KG1 (cell line): ENCODE data around the gene MYO10.
"Not testable (repeated sequence)": the region's sequence is repeated elsewhere in the genome, so short reads cannot be mapped to it uniquely, and the experiment has no call there.

Experiments
- DNase-seq: peaks from one replicate; lab custom pipeline; 2025; lab: John Stamatoyannopoulos, UW

The MYO10 gene

DNA sequence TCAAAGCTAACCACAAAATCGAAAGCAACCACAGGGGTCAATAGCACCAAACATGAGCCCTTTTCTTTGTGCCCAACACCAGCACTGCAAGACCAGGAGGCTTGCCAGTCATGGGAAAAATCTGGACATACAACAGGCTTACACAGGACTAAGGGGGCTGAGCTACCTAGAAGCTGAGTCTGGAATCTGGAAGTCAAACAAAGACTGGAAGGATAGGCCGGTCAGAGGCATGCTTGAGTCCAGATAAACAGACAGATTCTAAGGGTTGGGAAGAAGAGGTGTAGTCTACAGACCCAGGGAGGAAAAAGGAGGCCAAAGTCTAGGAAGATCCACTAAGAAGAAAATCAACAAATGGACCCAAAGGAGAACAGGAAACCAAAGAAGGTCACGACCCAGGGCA, 73.3 kb downstream of the MYO10 start:
- DNase-seq, result no peak

DNA sequence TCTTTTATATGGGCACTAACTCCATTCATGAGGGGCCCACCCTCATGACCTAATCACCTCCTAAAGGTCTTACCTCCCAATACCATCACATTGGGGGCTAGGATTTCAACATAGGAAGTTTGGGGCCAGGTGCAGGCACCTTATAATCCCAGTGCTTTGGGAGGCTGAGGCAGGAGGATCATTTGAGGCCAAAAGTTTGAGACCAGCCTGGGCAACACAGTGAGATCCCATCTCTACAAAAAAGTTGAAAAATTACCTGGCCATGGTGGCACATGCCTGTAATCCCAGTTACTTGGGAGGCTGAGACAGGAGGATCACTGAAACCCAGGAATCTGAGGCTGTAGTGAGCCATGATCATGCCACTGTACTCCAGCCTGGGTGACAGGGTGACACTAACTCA, 76.7 kb downstream of the MYO10 start:
- no peak for DNase-seq

DNA sequence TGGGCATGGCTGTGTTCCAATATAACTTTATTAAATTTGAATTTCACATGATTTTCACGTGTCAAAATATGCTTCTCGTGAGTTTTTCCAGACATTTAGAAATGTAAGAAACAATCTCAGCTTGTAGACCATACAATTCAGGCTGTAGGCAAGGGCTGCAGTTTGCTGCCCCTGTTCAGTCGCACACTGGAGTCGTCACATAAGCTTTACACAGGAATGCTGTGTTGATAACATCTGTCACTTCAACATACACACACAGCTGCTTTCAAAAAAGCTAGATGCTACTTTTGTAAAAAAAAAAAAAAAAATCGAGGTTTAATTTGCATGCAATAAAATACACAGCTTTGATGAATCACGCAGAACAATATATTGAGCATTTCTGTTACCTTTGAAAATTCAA, 77.9 kb downstream of the MYO10 start:
- no peak for DNase-seq

DNA sequence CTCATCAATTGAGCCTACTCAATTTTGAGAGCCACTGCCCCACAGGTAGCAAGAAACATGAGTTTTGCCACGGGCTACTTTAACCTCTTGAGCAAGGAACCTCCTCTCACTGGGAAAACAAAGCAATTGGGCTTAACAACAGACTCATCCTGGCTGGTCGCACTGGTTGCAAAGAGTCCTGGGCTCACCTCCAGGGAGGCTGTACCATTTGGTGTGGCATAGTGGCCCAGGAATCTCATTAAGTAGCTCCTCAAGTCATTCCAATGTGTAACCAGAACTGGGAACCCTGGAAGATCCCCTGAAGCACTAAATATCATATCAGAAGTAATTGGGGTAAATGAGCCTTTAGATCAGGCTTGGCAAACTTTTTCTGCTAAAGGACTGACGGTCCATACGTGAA, 78.5 kb downstream of the MYO10 start:
- no peak for DNase-seq

DNA sequence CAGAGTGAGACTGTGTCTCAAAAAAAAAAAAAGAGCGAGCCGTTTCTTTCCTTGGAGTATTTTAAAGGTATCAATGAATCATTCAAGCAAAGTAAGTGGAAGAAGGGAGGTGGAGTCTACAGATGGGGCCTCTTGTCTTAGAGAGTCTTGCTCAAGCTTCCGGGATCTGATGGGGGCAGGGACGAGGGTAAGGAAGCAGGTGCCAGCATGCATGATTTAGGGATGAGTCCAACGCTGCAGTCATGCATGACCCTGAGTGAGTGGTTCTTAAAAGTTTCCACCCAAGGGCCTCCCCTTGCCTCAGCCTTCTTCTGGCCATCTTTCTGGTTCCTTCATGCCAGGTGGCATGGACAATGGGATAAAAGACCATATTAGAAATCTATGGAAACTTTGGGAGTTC, 79.6 kb downstream of the MYO10 start:
- no peak for DNase-seq

DNA sequence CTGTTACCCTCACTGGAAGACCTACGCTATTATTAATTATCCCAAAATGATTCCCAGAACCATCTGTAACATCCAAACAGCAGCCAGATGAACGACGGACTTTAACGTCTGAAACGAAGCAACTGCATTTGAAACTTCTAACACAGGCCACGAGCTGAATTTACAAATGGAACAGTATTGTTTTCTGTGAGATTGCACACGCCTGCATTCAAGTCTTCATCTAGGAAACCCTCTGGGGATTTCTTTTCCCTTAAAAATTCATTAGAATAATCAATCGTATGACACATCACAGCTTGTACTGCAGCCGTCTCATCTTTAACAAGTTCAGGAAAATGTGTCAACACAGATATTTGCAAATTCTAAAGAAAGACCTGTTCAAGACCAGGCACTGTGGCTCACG, 80.2 kb downstream of the MYO10 start:
- DNase-seq, result no peak

DNA sequence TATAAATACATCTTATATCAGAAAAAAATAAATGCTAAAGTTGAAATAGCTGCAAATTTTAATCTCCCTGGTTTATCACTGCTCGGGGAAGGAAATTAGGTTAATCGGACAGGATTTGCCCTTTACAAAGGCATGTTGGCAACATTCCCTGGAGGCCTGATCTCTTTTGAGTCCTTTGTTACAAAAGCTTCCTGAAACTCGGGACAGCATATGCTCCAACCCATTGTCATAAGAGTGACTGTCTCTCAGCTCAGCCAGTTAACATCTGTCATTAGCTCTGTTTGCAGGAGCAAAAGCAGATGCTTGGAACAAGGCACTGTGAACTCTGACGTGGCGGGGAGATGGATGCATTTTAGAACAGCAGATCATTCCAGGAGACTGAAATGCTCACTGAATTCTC, 80.6 kb downstream of the MYO10 start:
- DNase-seq, result no peak

DNA sequence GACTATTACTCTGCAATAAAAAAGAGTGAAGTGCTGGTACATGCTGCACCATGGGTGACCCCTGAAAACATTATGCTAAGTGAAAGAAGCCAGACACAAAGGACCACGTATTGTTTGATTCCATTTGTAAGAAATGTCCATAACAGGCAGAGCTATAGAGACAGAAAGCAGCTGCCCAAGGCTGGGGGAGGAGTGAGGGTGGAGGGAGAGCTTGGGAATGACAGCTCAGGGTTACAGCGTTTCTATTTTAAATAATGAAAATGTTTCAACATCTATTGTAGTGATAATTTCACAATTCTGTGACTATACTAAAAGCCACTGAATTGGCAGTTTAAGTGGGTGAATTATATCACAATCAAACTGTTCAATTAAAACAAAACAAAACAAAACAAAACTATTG, 81.7 kb downstream of the MYO10 start:
- DNase-seq, result no peak

DNA sequence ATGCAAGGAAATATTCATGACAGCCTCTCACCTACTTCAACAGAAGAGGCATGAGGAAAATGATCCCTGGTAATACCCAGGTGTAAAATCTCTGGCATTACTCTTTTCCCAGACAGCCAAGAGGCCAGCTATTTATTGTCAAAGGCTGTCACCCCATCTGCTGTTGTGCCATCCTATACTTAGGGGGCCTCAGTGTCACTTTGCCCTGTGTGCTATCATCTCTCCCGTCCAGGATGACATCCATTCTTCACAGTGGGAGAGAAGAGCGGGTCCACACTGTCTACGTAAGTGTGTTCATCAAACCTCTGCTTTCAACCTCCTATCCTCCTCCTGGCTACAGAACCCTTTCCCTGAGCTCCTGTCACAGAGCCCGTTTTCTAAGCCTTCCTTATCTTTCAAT, 82.6 kb downstream of the MYO10 start:
- DNase-seq, result no peak

DNA sequence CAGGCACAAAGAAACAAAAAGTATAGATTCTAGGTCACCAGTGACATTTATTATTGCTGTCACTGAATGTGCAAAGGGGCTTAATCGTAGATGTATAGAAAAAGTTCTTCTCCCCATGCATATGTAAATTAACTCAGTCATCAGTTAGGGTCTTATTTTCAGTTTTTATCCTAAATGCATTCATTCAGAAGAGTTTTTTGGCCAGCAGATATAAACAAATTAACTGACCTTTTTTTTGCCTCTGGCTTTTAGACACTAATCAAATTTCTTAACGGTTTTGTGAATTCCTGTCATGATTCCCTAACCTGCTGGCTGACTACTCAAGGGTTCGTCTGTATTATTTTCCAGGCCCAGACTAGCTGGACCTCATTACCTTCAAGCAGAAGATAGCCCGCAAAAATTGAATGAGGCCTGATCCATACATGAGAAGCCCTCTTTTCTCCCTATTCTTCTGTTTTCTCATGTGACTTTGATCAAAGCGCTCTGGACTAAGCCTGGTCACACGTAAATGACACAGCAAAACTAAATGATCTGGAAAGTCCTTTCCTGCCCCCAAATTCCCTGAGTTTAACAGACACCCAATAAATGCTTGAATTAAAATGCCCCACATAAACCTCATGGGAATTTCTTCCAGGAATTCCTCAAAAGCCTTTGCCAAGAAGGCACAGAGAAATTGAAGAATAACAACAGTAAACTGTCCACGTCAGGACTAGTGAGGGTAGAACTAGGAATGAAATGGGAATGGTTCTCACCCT, 83.7 kb downstream of the MYO10 start:
- no peak for DNase-seq

DNA sequence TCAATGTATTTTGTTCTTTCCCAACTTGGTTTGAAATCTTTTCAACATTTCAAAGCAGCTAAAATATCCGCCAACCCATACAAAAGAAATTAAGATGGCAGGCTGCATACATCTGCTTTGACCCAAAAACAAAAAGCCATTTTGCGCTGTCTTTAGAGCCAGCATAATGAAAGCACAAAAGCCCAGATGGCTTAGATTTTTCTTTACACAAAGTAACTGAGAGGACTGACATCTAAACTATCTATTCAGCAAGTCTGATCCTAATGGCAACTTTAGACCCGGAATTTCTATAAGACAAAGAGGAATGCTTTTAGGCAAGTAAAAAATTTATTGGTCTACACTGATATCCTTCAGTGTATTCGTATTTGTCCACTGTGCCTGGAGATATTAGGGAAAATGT, 86.3 kb downstream of the MYO10 start:
- no peak for DNase-seq

DNA sequence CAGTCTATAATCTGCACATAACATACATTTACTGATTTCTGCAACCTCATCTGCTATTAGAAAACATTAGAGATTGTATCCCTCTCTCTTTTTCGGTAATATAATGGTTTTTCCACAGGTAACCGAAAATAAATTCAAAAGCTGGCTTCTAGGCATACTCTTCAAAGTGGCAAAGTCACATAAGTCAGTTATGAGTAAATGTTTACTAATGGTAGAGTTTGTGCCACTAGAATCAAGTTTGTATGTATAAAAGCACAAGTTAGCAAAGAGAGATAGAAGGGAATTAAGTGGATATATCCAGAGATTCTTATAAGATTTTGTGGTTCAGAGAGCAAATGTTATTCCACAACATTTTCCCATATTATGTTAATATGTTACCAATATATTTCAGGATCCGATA, 86.9 kb downstream of the MYO10 start:
- DNase-seq, result no peak

DNA sequence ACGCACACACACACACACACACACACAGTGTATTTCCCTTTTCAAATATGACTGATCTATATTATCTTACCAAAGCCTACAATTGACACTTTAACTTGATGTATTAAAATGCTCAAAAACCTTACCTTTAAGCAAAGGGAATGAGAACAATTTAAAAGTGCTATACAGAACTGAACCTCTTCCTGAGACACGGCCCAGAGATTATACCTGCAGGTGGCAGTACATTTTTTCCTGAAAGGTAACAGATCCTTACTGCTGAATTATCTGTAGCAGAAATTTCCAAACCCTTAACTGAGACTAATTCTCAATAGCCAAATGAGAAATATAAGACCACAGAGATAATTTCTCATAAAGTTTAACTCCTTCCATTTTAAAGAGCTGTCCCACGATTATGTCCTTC, 91.1 kb downstream of the MYO10 start:
- DNase-seq, result no peak

DNA sequence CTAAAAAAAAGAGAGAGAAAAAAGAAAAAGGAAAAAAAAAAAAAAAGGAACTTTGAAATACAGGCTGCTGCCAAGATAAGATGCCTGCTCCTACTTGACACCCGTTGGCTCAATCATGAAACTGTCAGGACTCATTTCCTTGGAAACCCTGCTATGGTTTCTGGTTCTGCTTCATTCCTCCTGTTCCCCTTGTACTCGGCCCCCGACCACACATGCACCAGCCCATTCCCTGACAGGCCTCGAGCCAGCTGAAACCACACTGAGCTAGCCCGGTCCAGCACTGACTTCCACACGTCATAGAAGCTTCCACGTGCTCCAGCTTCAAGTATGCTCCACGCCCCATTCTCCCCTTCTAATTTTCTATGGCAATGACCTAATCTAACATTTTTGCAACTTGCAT, 93.2 kb downstream of the MYO10 start:
- no peak for DNase-seq

DNA sequence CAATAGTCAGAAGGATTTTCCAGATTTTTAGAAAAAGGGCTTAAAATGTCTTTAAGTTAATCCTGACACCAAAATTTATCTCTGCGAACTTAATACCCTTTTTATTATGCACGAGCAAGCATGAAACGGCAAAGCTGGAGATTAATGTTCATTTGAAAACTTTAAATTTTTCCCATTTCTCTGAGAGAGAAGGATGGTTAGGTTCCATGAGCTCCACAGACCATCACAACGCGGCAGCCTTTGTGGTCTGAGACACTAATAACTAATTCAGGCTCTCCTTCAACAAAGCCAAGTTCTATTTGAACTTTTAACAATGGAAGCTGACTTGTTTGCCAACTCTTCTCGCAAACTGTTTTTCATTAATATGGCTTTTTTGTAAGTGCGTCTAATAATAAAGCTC, 94.7 kb downstream of the MYO10 start:
- DNase-seq, result no peak

DNA sequence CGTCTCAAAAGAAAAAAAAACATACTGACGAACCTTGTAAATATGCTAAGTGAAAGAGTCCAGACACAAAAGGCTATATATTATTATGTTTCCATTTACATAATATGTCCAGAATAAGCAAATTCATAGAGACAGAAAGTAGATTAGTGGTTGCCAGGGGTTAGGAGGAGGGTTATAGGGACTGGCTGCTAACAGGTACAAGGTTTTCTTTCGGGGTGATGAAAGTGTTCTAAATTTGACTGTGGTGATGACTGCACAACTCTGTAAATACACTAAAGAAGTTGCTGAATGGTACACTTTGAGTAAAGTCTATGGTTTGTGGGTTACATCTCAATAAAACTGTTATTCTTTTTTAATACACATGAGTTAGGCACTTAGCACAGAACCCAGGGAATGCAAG, 98.8 kb downstream of the MYO10 start:
- no peak for DNase-seq

DNA sequence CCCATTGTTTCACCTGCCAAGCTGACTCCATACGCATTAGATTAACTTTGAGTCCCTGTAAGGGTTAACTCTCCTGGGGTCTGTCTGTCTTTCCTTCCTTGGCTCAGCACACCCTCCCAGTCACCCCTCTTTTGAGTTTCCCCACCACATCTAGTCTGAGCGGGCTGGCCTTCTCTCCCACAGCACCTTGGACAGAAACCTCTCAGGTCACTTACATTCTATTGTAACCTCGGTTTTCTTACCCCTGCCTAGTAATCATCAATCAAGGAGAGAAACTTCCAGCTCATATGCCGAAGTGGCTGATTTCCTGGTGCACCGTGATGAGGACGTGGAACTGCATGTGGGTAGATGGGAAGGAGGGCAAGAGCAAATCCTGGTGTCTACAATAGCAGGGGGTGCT, 102.1 kb downstream of the MYO10 start:
- no peak for DNase-seq

DNA sequence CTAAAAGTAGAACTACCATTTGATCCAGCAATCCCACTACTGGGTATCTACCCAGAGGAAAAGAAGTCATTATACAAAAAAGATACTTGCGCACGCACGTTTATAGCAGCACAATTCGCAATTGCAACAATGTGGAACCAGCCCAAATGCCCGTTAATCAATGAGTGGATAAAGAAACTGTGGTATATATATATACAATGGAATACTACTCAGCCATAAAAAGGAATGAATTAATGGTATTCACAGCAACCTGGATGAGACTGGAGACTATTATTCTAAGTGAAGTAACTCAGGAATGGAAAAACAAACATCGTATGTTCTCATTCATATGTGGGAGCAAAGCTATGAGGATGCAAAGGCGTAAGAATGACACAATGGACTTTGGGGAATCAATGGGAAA, 104.8 kb downstream of the MYO10 start:
- not testable (repeated sequence) for DNase-seq

DNA sequence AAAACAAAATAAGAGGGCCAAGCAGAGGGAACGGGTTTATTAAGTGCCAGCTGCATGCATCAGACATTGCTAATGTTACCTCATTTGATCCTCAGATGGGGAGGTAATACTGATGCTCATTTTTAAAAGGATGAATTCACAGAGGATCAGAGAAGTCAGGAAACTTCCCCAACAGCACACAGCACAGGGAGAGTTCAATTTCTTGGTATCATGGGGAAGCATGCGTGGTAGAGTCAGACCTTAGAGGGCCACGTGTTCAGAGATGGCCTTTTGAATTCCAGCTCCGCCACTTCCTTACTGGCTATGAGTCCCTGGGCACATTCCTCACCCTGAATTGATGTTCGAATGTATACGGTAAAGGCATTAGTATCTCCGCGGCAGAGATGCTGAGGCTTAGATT, 108.3 kb downstream of the MYO10 start:
- DNase-seq, result no peak

DNA sequence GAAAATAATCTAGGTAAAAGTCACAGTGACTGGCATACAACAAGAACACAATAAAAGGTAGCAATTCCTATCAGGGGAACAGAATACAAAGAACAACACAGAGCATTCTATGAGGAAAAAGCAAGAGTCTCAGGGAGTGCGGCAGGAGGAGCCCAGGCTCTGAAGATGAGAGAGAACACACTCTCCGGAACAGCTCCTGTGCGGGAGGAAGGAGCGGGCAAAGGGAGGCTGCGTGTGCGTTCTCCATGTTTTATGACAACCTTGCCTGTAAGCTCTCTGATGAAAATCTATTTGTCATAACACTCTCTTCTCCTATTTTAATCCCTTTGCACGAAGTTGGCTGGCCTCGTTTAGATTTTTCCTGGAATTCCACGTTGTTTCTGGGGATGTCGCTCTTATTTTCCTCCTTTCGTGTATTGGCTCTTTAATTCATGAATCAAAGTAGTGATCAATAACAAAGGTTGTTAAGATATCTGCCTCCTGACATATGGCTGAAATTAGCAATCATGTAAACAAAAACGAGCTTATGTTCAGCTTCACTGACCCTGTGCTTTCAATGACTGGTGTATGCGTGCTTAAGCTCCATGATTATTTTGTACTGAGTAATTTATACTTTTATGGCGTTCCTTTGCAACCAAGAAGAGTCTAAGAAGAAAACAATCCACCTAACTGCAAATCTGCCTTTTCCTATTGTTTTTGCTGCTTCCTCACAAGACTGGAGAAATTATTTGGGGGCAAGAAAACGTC, 109.5 kb downstream of the MYO10 start:
- no peak for DNase-seq

DNA sequence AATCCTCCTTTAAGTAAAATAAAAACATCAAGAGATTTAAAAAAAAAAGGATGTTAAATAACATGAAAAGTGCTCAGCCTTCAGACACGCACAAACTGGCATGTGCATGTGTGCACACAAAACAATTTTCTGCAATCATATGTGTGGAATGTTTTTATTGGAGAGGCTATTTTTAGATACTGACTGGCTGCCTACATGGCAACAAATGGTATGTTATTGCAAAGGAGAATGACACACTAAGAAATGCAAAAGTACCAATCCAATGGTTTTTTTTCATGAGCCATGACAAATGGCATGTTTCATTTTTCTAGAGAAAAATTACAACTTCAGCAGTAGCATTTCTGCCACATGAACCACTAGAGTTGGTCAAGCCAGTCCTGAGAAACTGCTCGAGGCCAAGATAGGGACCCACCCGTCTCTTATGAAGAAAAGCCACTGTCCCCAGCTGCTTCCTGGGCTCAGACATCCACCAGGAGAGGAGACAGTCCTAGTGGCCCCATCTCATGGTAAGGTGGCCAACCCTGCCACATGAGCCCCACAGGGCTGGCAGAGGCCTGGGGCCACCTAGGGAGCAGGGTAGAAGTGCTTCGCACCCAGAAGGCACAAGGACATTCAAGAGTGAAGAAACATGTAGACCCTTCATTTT, 116.4 kb downstream of the MYO10 start:
- no peak for DNase-seq

DNA sequence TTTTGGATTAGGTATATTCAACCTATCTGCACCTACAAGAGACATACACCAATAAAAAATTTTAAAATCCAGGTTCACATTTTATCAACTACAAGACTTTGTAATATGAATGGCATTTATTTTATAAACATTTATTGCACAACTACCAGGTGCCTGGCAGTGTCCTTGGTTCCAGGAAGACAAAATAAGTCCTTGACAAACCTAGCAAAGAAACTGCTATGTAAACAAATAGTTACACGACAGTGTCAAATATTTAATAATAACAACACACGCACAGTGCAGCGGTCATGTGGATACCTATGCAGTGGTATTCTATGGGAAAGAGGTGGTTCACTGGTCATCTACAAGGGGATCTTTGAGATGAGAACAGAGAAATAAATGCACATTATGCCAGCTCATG, 120.7 kb downstream of the MYO10 start:
- DNase-seq, result no peak

DNA sequence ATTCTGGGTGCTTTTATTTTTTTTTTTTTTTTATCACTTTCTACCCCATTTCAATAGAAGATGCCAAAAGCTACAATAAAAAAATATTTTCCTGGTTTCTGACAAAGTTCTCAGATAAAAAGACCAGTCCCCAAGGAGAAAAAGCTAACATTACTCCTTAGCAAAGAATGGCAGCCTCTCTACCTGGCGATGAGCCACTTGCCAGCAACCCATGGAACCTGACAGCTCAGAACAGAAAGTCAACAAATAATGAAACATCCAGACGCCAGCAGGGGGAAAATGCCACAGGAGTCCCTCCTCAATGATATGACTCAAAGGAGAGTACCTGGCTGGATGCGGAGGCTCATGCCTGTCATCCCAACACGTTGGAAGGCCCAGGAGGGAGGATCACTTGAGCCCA, 123.2 kb downstream of the MYO10 start:
- DNase-seq, result no peak
